ENCODE data around the gene TWF1. TPM values are rescaled to one million over a fixed set of nuclear protein-coding genes. Genes with fewer than 3 reads are reported as not detected.
A peak's percentile ranks its signal among the peaks of the same experiment; 100 is the strongest.
"Not testable (repeated sequence)": the region's sequence is repeated elsewhere in the genome, so short reads cannot be mapped to it uniquely, and the experiment has no call there.

Gene TWF1
- total RNA-seq, result 99.3 and 112 TPM in 2 replicates

- peak within 1 kb of the TSS; percentile 92 for H3K4me3 ChIP-seq (ENCODE audit: low read depth, low read length)
- DNase-seq (ENCODE audit: low read depth), result no peak
- TF ChIP-seq, protein P1, sequence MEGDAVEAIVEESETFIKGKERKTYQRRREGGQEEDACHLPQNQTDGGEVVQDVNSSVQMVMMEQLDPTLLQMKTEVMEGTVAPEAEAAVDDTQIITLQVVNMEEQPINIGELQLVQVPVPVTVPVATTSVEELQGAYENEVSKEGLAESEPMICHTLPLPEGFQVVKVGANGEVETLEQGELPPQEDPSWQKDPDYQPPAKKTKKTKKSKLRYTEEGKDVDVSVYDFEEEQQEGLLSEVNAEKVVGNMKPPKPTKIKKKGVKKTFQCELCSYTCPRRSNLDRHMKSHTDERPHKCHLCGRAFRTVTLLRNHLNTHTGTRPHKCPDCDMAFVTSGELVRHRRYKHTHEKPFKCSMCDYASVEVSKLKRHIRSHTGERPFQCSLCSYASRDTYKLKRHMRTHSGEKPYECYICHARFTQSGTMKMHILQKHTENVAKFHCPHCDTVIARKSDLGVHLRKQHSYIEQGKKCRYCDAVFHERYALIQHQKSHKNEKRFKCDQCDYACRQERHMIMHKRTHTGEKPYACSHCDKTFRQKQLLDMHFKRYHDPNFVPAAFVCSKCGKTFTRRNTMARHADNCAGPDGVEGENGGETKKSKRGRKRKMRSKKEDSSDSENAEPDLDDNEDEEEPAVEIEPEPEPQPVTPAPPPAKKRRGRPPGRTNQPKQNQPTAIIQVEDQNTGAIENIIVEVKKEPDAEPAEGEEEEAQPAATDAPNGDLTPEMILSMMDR (conservative IDR thresholded peaks at IDR 0.05; ENCODE audit: low read depth, low read length), result peak; percentile 38
Measured at GRCh38 chr12:43805860-43806736, at the start of gene TWF1. Gene TWF1 (minus strand): TSS chr12:43806317. CDS start chr12:43806245, 72 bp downstream.

GRCh38 chr12:43852744-43853143 lies 46.6 kb upstream of the TWF1 start:
- no peak overlapping the region for H3K4me3 ChIP-seq (ENCODE audit: low read depth, low read length)
- TF ChIP-seq, protein P1 (conservative IDR thresholded peaks at IDR 0.05; ENCODE audit: low read depth, low read length), result no peak
- DNase-seq (ENCODE audit: low read depth), result no peak

GRCh38 chr12:43848786-43849185 lies 42.7 kb upstream of the TWF1 start:
- no peak for DNase-seq (ENCODE audit: low read depth)
- TF ChIP-seq, protein P1 (conservative IDR thresholded peaks at IDR 0.05; ENCODE audit: low read depth, low read length), result no peak
- H3K4me3 ChIP-seq (ENCODE audit: low read depth, low read length), result no peak overlapping the region

DNA sequence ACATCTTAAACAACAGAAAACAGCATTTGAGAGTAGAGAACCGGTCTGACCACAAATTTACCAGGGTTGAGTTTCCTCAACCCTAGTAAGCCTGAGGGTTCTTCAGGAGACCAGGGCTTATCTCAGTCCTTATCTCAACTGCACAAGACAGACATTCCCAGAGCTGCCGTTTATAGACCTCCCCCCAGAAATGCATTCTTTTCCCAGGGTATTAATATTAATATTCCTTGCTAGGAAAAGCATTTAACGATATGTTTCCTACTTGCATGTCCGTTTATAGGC lies 42.0 kb upstream of the TWF1 start:
- no peak for DNase-seq (ENCODE audit: low read depth)
- no peak overlapping the region for H3K4me3 ChIP-seq (ENCODE audit: low read depth, low read length)
- TF ChIP-seq, protein P1 (conservative IDR thresholded peaks at IDR 0.05; ENCODE audit: low read depth, low read length), result no peak

DNA sequence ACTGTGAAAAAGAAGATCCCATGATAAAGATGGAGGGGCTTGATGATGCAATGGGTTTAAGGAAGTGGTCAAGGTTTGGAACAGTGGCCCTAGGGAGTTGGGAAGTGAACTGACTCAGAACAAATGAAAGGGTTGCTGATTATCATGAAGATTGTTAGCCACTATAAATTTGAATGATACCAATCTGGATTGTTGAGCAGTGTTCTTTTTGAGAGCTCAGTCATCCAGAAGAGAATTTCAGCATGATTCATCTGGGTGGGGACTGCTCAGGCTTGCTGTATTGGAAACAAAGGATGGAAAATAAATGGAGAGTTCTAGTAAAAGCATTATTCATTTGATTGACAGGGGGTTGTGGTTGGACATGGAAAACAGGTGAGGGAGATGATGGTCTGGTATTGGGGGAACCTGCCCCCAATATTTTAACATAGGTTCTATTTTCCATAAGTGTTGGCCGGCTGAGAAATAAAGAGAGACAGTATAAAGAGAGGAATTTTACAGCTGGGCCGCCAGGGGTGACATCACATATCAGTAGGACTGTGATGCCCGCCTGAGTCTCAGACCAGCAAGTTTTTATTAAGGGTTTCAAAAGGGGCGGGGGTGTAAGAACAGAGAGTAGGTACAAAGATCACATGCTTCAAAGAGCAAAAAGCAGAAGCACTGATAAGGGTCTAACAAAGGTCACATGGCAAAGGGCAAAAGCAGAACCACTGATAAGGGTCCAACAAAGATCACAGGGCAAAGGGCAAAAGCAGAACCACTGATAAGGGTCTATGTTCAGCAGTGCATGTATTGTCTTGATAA lies 41.5 kb upstream of the TWF1 start:
- peak; percentile 58 for DNase-seq (ENCODE audit: low read depth)
- H3K4me3 ChIP-seq (ENCODE audit: low read depth, low read length), result not testable (repeated sequence)

DNA sequence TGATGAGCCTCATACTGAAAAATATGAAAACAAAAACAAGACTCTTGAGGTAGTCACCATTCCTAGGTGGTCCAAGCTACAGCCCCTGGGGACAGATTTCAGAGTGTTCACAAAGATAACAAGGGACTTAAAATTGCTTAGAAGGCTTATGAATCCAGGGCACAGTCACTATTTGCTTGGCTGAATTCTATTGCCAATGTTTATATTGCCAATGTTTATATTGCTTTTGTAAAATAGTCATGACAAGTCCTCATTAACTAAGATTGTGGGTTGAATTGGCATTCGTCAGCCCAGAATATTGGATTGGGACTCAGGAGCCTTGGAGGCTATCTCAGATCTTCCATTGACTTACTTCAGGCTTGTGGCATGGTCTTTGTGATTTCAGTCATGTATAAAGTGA lies 36.1 kb upstream of the TWF1 start:
- DNase-seq (ENCODE audit: low read depth), result no peak
- TF ChIP-seq, protein P1 (conservative IDR thresholded peaks at IDR 0.05; ENCODE audit: low read depth, low read length), result no peak
- H3K4me3 ChIP-seq (ENCODE audit: low read depth, low read length), result no peak overlapping the region

- H3K4me3 ChIP-seq (ENCODE audit: low read depth, low read length), result no peak overlapping the region
- no peak for DNase-seq (ENCODE audit: low read depth)
- TF ChIP-seq, protein P1 (conservative IDR thresholded peaks at IDR 0.05; ENCODE audit: low read depth, low read length), result no peak
Measured at GRCh38 chr12:43841253-43841652, 35.1 kb upstream of the TWF1 start.
